ENCODE data around the gene HYAL2. TPM values are rescaled to one million over a fixed set of nuclear protein-coding genes. Genes with fewer than 3 reads are reported as not detected.

The HYAL2 gene
- polyA plus RNA-seq, 3 donors, result 18.3 to 25.8 (median 18.9) TPM

GRCh38 chr3:50321336-50322114 is 1.0 kb downstream of the HYAL2 start:
- peak overlapping the region; percentile 86 for H2AFZ ChIP-seq (ENCODE audit: insufficient read depth, low read depth, low read length, poor library complexity, severe bottlenecking)
- under 1% methylated on average over 52 of the region's 59 CpGs for WGBS (ENCODE audit: insufficient coverage)

More at GRCh38 chr3:50321336-50322114, 1.0 kb downstream of the HYAL2 start:
- peak overlapping the region; percentile 86 to 91 for H3K4me3 Mint-ChIP-seq
- H3K27me3 Mint-ChIP-seq (ENCODE audit: low read depth in 3 of 3), result peaks cover 0 to 4% (median 2%) of the 10 kb centered on the region in 3 donors
- H3K9me3 ChIP-seq (replicated peaks in 1 of 2; ENCODE audit: control insufficient read depth in 1 of 2, insufficient read depth in 1 of 2, low read length in 2 of 2), result no peaks in the 10 kb centered on the region
- H3K4me2 ChIP-seq (replicated peaks; ENCODE audit: extremely low read depth, low read length, poor library complexity, severe bottlenecking), result peak overlapping the region; percentile 87
- peaks cover 16 to 36% of the 10 kb centered on the region in 2 donors for H3K36me3 Mint-ChIP-seq
- H3K27me3 ChIP-seq (ENCODE audit: control insufficient read depth in 2 of 2, insufficient read depth in 2 of 2, low read length in 2 of 2), result no peaks in the 10 kb centered on the region
- peaks cover 83% of the 10 kb centered on the region for H3K4me1 Mint-ChIP-seq
- peaks cover 83 to 94% of the 10 kb centered on the region in 2 donors for H3K4me1 ChIP-seq (ENCODE audit: control insufficient read depth in 1 of 2, insufficient read depth in 2 of 2, low read length in 2 of 2)
- peak overlapping the region; percentile 90 for H3K9ac ChIP-seq (ENCODE audit: insufficient read depth, low read length, poor library complexity, severe bottlenecking)
- H3K4me3 ChIP-seq (replicated peaks in 1 of 3; ENCODE audit: low read depth in 2 of 3, low read length in 3 of 3), result peak overlapping the region; percentile 60 to 90 (median 77)
- H3K36me3 ChIP-seq (replicated peaks in 1 of 2; ENCODE audit: control insufficient read depth in 1 of 2, insufficient read depth in 2 of 2, low read length in 2 of 2), result peaks cover 0 to 22% of the 10 kb centered on the region in 2 donors
- intact Hi-C loops (cut with micrococcal nuclease), result loop anchor here (2.0 kb wide), 1 partner anchor 23 kb away; the partner anchor contains the start of genes HYAL3 (in 2 of the 2) and NAA80 (in 2 of the 2)
- H3K9me3 Mint-ChIP-seq, result no peaks in the 10 kb centered on the region
- peaks cover 32% of the 10 kb centered on the region for H3K79me2 ChIP-seq (ENCODE audit: insufficient read depth, low read length)
- peak overlapping the region; percentile 85 to 99 (median 97) for H3K27ac Mint-ChIP-seq
- peak; percentile 72 to 74 (median 72) for DNase-seq
- peak overlapping the region; percentile 77 to 97 for H3K27ac ChIP-seq (ENCODE audit: low read depth in 1 of 2, low read length in 2 of 2)
- H4K20me1 ChIP-seq (ENCODE audit: insufficient read depth, low read length), result peaks cover 4% of the 10 kb centered on the region
- peak; percentile 58 for TF ChIP-seq CTCF (IDR thresholded peaks at IDR 0.05)

Measured in CD14-positive monocyte (primary cell).